Stimulated activated CD4-positive, alpha-beta T cell treated with anti-CD3 and anti-CD28 coated beads, Interleukin-4, amount 100 ng/mL, for 48 hours (primary cell): ENCODE measurements around the gene MLXIP.
A peak's percentile ranks its signal among the peaks of the same experiment; 100 is the strongest.
"Not testable (repeated sequence)": the region's sequence is repeated elsewhere in the genome, so short reads cannot be mapped to it uniquely, and the experiment has no call there.

Experiments
- DNase-seq, 2 donors: peaks; one replicate each; pipeline ENCODE4 v3.0.0-alpha.2; 2020; ENCODE audit warnings: low read depth in 2 of 2

Gene MLXIP

GRCh38 chr12:122054842-122055520 is 23.6 kb upstream of the MLXIP start:
- DNase-seq = no peak

DNA sequence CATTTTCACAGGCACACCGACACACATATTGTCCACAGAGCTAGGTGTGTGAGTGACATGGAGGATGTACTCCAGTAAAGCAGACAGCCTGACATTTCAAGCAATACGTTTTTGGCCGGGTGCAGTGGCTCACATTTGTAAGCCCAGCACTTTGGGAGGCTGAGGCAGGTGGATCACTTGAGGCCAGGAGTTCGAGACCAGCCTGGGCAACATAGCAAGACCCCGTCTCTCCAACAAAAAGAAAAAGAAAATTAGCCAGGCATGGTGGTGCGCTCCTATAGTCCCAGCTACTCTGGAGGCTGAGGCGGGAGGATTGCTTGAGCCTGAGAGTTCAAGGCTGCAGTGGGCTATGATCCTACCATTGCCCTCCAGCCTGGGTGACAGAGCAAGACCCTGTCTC is 22.1 kb upstream of the MLXIP start:
- not testable (repeated sequence) for DNase-seq

DNA sequence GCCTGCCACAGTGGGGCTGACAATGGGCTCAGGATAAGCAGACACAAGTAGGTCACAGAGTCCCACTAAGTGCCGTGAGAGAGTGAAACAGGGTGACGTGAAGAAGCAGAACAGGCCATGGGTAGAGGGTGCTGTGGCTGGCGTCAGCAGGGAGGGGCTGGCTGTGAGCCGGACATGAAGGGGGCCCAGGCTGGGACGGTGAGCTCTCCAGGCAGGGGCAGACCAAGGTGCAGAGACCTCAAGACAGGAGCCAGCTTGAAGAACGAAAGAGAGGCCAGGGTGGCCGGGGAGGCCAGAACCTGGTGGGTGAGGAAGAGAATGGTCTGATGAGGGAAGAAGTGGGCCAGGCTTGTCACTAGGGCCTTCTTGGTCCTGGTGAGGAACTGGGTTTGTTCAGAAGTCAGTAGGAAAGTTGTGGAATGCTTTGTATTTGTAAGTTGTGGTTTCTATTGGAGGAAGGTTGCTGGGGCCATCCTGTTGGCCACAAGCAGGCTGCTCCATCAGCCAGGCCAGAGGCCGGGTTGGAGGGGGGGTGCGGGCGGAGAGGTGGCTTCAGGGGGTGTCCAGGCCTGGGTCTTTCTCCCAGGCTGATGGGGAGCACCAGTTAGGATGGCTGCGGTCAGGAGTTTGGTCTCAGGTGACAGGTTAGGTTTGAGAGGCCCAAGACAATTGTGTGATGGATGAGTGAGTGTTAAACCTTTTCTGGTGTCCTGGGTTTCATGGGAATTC is 21.4 kb upstream of the MLXIP start:
- DNase-seq = no peak

- no peak for DNase-seq
These were observed 20.8 kb upstream of the MLXIP start for GRCh38 chr12:122057769-122058168.

DNA sequence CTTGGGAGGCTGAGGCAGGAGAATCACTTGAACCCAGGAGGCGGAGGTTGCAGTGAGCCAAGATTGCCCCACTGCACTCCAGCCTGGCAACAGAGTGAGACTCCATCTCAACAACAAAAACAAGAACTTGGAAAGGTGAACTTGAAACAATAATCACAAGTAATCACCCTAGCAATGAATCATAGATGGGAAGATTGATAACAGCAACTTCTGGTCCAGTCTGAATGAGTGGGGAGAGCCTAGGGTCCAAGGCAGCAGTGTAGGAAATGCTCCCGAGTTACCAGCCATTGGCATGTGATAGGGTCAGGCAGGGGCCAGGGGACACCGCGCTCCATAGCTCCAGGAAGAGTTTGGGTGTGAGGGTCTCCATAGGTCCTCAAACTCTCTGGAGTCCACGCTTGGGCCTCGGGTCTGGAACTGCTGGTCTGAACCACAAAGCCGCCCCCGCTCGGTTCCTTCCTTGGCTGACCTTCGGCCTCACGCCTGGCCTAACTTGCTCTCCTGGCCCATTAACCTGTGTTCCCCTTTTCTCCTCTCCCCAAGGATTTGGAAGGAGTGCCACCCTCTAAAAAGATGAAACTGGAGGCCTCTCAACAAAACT is 19.9 kb upstream of the MLXIP start:
- DNase-seq = no peak

- DNase-seq = no peak
These were observed 19.2 kb upstream of the MLXIP start for GRCh38 chr12:122059203-122059960.

DNA sequence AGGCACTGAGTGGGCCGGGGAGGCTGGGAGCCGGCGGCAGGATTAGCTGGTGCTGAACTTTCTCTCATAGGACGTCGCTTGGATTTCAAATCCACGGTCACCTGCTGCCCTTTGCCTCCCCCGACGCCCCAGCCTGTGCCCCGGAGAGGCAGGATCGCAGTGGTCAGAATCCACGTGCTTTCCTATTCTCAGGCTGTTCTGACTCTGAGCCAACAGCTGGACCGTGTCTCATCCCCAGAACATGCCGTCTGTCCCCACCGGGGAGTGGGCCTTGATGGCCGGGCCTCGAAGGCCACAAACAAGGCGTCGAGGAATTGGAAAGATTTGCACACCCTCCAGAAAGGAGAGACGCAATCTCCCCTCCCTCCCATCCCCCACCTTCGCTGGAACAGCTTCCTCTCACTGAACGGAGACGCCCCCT is 18.5 kb upstream of the MLXIP start:
- DNase-seq = no peak

DNA sequence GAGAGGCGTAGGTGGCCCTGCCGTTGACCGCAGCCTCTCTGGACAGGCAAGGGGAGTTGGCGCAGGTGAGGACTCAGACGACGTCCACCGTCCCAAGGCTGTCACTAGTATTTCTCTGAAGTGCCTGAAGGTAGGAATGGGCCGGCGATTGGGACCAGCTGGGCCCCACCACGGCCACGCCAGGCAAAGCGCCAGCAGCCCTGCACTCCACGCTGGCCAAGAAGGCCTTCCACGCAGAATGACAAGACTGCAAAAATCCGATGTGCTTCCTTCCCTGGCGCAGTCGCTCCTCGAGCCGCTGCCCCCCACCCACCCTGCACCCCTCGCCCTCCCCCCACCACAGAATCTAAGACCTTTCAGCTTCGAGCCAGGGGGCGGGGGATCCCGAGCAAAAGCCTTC is 17.3 kb upstream of the MLXIP start:
- no peak for DNase-seq

GRCh38 chr12:122062832-122063693 is 15.5 kb upstream of the MLXIP start:
- no peak for DNase-seq

DNA sequence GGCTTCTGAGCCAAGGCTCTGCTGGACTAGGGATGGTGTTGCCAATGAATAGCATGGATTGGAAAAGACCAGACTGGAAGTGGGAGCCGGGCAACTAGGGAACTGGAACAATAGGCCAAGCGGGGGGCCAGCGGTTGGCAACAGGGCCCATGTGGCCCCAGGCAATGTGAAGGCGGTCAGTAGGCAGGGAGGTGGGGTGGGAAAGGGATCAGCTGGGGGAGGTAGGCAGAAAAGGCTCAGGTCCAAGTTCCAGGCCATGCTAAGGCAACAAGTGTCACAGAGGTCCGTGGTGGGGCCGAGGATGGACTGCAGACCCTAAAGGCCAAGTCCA is 14.9 kb upstream of the MLXIP start:
- no peak for DNase-seq

DNA sequence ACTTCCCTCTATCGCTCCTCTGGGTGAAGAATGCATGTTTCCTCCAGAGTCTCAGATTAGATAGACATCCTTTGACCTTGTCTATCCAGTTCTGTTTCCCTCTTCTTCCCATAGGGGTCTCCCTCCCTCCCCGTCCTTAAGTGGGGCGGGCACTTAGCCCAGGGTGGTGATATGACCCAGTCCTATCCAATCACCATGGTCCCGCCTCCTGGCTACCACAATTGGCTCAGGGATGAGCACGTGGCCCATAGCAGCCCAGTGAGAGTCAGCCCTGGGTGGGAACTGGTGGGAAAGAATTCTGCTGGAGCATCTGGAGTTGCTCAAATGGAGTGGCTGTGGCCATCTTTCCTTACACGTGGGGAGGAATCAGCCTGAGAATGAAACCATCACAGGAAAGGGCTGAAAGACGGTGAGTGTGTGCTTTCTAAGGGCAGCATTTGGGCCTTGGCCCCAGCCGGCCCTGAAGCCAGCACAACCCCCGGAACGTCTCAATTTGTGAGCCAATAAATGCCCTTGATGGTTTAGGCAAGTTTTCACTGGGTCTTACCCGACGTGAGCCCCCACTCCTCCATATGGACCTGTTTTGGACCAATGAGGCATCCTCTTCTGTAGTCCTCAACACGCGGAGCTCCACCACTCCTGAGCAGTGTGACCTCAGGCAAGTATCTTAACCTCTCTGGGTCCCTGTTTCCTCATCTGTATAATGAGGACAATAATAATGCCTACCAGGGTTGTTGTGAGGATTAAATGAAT is 14.4 kb upstream of the MLXIP start:
- DNase-seq = peak; percentile 37 to 43

DNA sequence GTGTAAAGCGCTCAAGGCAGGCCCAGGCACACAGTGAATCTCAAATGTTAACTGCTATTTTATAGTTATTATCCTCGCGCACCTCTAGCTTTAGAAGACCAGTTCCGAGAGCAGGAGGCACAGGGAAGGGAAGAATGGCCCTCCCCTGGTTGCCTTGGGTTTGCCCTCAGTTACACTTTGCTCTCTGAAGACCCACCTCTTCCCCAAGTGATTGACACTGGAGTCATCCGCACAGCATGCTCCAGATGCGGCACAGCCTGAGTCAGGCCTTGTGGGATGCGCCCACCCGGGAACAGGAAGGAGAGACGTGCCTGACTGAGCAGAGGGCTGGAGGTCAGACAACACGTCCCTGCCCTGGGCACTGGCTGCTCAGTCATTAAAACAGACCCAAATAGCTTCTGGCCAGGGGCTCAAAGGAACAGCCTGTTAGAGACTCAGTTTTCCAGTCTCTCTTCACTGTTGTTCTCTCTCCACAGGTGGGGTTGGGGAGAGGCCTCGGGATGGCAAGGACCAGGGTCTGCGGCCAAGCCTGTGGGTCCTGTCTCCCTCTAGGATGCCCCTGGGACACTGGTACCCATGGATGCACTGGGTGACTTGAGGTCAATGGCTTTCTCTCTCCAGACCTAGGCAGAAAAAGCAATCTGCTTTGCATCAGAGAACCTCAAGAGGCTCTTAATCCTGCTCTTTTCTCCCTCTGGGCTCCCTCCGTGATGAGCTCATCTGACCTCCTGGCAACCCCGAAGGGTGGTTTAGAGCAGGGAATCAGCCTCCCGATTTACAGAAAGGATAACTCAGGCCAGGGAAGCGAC is 13.6 kb upstream of the MLXIP start:
- no peak for DNase-seq

DNA sequence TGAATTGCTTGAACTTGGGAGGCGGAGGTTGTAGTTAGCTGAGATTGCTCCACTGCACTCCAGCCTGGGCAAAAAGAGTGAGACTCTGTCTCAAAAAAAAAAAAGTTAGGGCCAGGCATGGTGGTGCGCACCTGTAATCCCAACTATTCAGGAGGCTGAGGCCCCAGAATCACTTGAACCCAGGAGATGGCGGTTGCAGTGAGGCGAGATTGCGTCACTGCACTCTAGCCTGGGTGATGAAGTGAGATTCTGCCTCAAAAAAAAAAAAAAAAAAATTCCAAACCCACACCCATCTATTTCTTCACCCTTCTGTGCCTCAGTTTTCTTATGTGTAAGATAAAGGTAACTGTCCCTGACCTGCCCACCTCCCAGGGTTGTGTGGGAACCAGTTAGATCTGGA is 11.0 kb upstream of the MLXIP start:
- no peak for DNase-seq

- DNase-seq = no peak
These were observed 10.6 kb upstream of the MLXIP start for GRCh38 chr12:122067966-122068365.

GRCh38 chr12:122072031-122072970 is 6.3 kb upstream of the MLXIP start:
- DNase-seq = no peak

GRCh38 chr12:122073815-122074214 is 4.7 kb upstream of the MLXIP start:
- no peak for DNase-seq

DNA sequence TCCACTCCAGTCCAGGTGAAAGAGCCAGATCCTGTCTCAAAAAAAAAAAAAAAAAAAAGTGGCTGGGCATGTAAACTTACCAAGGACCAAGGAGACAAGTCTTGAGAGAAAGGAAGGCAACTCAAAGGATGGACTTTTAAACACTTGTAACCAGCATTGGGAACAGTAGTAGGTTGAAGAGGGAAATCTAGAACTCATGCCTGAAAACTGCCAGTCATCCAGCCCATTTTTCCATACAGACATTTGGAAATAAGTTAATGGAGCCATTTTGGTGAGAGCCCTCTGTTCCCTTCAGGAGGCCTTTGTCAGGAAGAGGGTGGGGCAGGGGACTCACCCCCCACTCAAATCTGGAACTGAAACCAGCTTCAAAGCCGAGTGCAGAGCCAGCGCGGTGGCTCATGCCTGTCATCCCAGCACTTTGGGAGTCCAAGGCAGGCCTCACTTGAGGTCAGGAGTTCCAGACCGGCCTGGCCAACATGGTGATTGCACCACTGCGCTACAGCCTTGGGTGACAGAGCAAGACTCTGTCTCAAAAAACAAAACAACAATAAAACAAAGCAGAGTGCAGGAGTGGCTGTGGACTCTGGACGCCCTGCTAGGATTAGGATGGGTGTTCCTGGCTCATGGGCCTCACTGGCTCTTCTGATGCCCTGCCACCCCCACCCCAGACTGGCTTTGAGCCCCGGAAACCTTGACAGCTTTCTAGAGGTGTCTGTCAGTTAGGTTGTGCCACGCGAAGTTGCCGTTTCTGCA is 1.6 kb upstream of the MLXIP start:
- DNase-seq = no peak

GRCh38 chr12:122079033-122079531 is 526 bp downstream of the MLXIP start:
- peak in 1 of 2 donors; percentile 26 for DNase-seq
